SK-N-SH (cell line): ENCODE measurements around the gene FOXRED1. TPM values are rescaled to one million over a fixed set of nuclear protein-coding genes. Genes with fewer than 3 reads are reported as not detected.

Experiments used
- CTCF ChIA-PET: fragments of 300-600, 350-600 bp; formaldehyde crosslinking; extraction: SDS; loops from one replicate; lab custom pipeline; 2021; lab: Yijun Ruan, JAX
- POLR2A ChIA-PET: fragments of 350-600 bp; sonication (Branson Sonifier 250); formaldehyde crosslinking; extraction: SDS; loops from one replicate; lab custom pipeline; 2020; ENCODE audit warnings: antibody characterized with exemption, inconsistent platforms; lab: Yijun Ruan, JAX
- DNase-seq: peaks from one replicate; pipeline ENCODE4 v3.0.0; 2012
- H2AFZ ChIP-seq: fragments of 200-600 bp; sonication (generic); 2 replicates; pipeline ENCODE4 v1.8.1; 2016; ENCODE audit warnings: antibody characterized with exemption, mild to moderate bottlenecking, low read depth
- H3F3A ChIP-seq: fragments of 200-600 bp; sonication (generic); replicated peaks from 2 replicates; pipeline ENCODE3; 2016; ENCODE audit warnings: antibody characterized with exemption, mild to moderate bottlenecking; ENCODE audit not compliant: insufficient read depth
- H3K27ac ChIP-seq, 2 experiments: fragments of 200-500 bp in 1 of 2; fragments of 200-600 bp in 1 of 2; sonication (Bioruptor generic) in 1 of 2; sonication (generic), shearing (Covaris generic) in 1 of 2; 2 replicates each; pipeline versions ENCODE4 v1.5.1 to v1.6.1; 2014 to 2016; ENCODE audit warnings: low read depth in 2 of 2, inconsistent platforms in 1 of 2, low read length in 1 of 2, mild to moderate bottlenecking in 1 of 2, mixed read lengths in 1 of 2
- H3K27me3 ChIP-seq: fragments of 200-600 bp; sonication (generic), shearing (Covaris generic); 2 replicates; pipeline ENCODE4 v1.6.1; 2016; ENCODE audit warnings: mixed run types; ENCODE audit not compliant: insufficient read depth
- H3K36me3 ChIP-seq, 2 experiments: fragments of 200-500 bp in 1 of 2; fragments of 200-600 bp in 1 of 2; sonication (Bioruptor generic) in 1 of 2; sonication (generic) in 1 of 2; replicated peaks in 1 of 2; 2 replicates each; pipeline versions ENCODE3 to v1.5.1; 2014 to 2016; ENCODE audit warnings: low read length in 1 of 2, mild to moderate bottlenecking in 1 of 2; ENCODE audit not compliant: insufficient read depth in 2 of 2, control insufficient read depth in 1 of 2
- H3K4me1 ChIP-seq, 2 experiments: fragments of 200-500 bp in 1 of 2; fragments of 200-600 bp in 1 of 2; sonication (Bioruptor generic) in 1 of 2; sonication (generic), shearing (Covaris generic) in 1 of 2; 2 replicates each; pipeline versions ENCODE4 v1.5.1 to v1.6.1; 2014 to 2016; ENCODE audit warnings: low read depth in 1 of 2, low read length in 1 of 2, mixed run types in 1 of 2; ENCODE audit not compliant: insufficient read depth in 2 of 2, control insufficient read depth in 1 of 2
- H3K4me2 ChIP-seq: fragments of 200-600 bp; sonication (generic), shearing (Covaris generic); 2 replicates; pipeline ENCODE4 v1.6.1; 2017; ENCODE audit warnings: mixed run types
- H3K4me3 ChIP-seq, 2 experiments: fragments of 200-500 bp in 1 of 2; fragments of 200-600 bp in 1 of 2; sonication (Bioruptor generic) in 1 of 2; sonication (generic), shearing (Covaris generic) in 1 of 2; 2 replicates each; pipeline versions ENCODE4 v1.5.1 to v1.8.1; 2014 to 2016; ENCODE audit warnings: low read depth in 2 of 2, inconsistent platforms in 1 of 2, low read length in 1 of 2, mild to moderate bottlenecking in 1 of 2, mixed read lengths in 1 of 2, moderate library complexity in 1 of 2
- H3K79me2 ChIP-seq: fragments of 200-600 bp; sonication (generic); 2 replicates; pipeline ENCODE4 v1.8.1; 2017; ENCODE audit warnings: mild to moderate bottlenecking; ENCODE audit not compliant: insufficient read depth
- H3K9ac ChIP-seq: fragments of 200-600 bp; sonication (generic); 2 replicates; pipeline ENCODE4 v1.6.1; 2017; ENCODE audit warnings: mixed run types
- H3K9me2 ChIP-seq: fragments of 200-600 bp; sonication (generic); 2 replicates; pipeline ENCODE4 v1.6.1; 2017; ENCODE audit warnings: mixed run types
- H3K9me3 ChIP-seq: fragments of 200-600 bp; sonication (generic); 2 replicates; pipeline ENCODE4 v1.6.1; 2017; ENCODE audit warnings: mixed run types, mild to moderate bottlenecking, moderate library complexity
- H4K20me1 ChIP-seq: fragments of 200-600 bp; sonication (generic); 2 replicates; pipeline ENCODE4 v1.6.1; 2017; ENCODE audit warnings: mild to moderate bottlenecking, mixed run types; ENCODE audit not compliant: insufficient read depth
- CHD2 ChIP-seq: fragments of 150-350 bp; IDR thresholded peaks from 2 replicates; pipeline ENCODE4 v1.6.1; 2018; ENCODE audit warnings: low read length; ENCODE audit not compliant: partially characterized antibody
- JUND ChIP-seq: IDR thresholded peaks from 2 replicates; pipeline ENCODE4 v1.4.0; 2012
- MEF2A ChIP-seq: IDR thresholded peaks from 2 replicates; pipeline ENCODE4 v1.4.0; 2012; ENCODE audit warnings: low read depth, borderline replicate concordance
- RCOR1 ChIP-seq: fragments of 150-350 bp; IDR thresholded peaks from 2 replicates; pipeline ENCODE4 v1.6.1; 2017; ENCODE audit warnings: antibody characterized with exemption, low read length
- SMC3 ChIP-seq: IDR thresholded peaks from 2 replicates; pipeline ENCODE4 v1.6.1; 2012; ENCODE audit warnings: low read depth, low read length, improper control_type of control experiment
- TCF12 ChIP-seq: IDR thresholded peaks from 2 replicates; pipeline ENCODE4 v1.4.0; 2012
- USF2 ChIP-seq: fragments of 150-350 bp; IDR thresholded peaks from 2 replicates; pipeline ENCODE4 v1.6.1; 2017; ENCODE audit warnings: antibody characterized with exemption, low read length, low read depth, borderline replicate concordance
- YY1 ChIP-seq: IDR thresholded peaks from 2 replicates; pipeline ENCODE4 v1.4.0; 2012; ENCODE audit warnings: low read depth, mild to moderate bottlenecking
- WGBS: methylation state at CpG from one replicate; pipeline ENCODE4 v1.1.6; 2017; ENCODE audit warnings: low lambda C conversion rate; 5-methylcytosine and 5-hydroxymethylcytosine counted together
- polyA plus RNA-seq, 3 experiments: library from polyadenylated mRNA; depleted of rRNA; stranded (reverse); fragments of >200 nt; gene quantifications; 2 replicates each; pipeline ENCODE4 v1.2.3, GENCODE V29; 2012
- TF ChIP-seq, protein P1 (sequence below): IDR thresholded peaks from 2 replicates; pipeline ENCODE4; 2012

The FOXRED1 gene
- polyA plus RNA-seq, 1 of the 3 experiments (the other 2 are of a cell fraction): 35.2 TPM

GRCh38 chr11:126226334-126227084 is 42.4 kb upstream of the FOXRED1 start:
- ChIA-PET CTCF (no interaction called here), POLR2A (no interaction called here)
- Histone ChIP-seq H3F3A (peaks cover 27% of the 10 kb centered on the region), H3K9me3 (no peaks in the 10 kb centered on the region), H3K4me2 (no peak overlapping the region), H3K4me1 (peaks cover 2 to 20% of the 10 kb centered on the region in 2 experiments; a peak in 3 of 4 replicates), H3K79me2 (peaks cover 62% of the 10 kb centered on the region), H3K36me3 (peaks cover 0 to under 1% of the 10 kb centered on the region in 2 experiments), H4K20me1 (peaks cover 9% of the 10 kb centered on the region; the same call in 1 of the 2 replicates), H2AFZ (no peak overlapping the region), H3K27ac (no peak overlapping the region), H3K9ac (no peak overlapping the region), H3K4me3 (no peak overlapping the region), H3K27me3 (no peaks in the 10 kb centered on the region)
- no peak for DNase-seq
- 97% methylated on average over 11 of the region's 15 CpGs for WGBS
- TF ChIP-seq CHD2: no peak
- TF ChIP-seq, protein P1, sequence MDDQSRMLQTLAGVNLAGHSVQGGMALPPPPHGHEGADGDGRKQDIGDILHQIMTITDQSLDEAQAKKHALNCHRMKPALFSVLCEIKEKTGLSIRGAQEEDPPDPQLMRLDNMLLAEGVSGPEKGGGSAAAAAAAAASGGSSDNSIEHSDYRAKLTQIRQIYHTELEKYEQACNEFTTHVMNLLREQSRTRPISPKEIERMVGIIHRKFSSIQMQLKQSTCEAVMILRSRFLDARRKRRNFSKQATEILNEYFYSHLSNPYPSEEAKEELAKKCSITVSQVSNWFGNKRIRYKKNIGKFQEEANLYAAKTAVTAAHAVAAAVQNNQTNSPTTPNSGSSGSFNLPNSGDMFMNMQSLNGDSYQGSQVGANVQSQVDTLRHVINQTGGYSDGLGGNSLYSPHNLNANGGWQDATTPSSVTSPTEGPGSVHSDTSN: no peak
- no peak for TF ChIP-seq JUND
- TF ChIP-seq, all 33 proteins: peak for 0
- H3K9me2 ChIP-seq: no peaks in the 10 kb centered on the region

- peak; percentile 6 for DNase-seq
- CTCF ChIA-PET: interaction anchor here (2.0 kb wide), 1 partner anchor 17 kb away, joined by 5 read pairs; no protein-coding TSS in a partner anchor
- 40% methylated on average over 3 of the region's 3 CpGs for WGBS
These were observed 39.0 kb upstream of the FOXRED1 start for GRCh38 chr11:126229858-126230540.

GRCh38 chr11:126231725-126232459 is 37.1 kb upstream of the FOXRED1 start:
- TF ChIP-seq MEF2A: no peak
- no peak for TF ChIP-seq SMC3
- TF ChIP-seq RCOR1: no peak
- TF ChIP-seq USF2: no peak
- TF ChIP-seq, all 33 proteins: peak for 0
- Histone ChIP-seq H3K27ac (no peak overlapping the region), H3K9ac (no peak overlapping the region), H3K4me2 (no peak overlapping the region), H2AFZ (no peak overlapping the region), H3K4me1 (peaks cover 2 to 29% of the 10 kb centered on the region in 2 experiments; a peak in 3 of 4 replicates), H3K9me2 (no peaks in the 10 kb centered on the region), H3F3A (peaks cover 23% of the 10 kb centered on the region), H3K36me3 (peaks cover 7 to 26% of the 10 kb centered on the region in 2 experiments), H3K9me3 (no peaks in the 10 kb centered on the region), H4K20me1 (0 out of 2 replicates have a peak, but pooled peaks cover 5% of the 10 kb centered on the region), H3K27me3 (no peaks in the 10 kb centered on the region), H3K4me3 (no peak overlapping the region), H3K79me2 (peaks cover 24% of the 10 kb centered on the region)
- CTCF ChIA-PET: interaction anchor here (1.7 to 2.0 kb wide), 2 partner anchors 19 to 20 kb away, joined by 4 to 5 read pairs; no protein-coding TSS in a partner anchor
- POLR2A ChIA-PET: no interaction called here
- 86% methylated on average over 6 of the region's 6 CpGs for WGBS
- DNase-seq: no peak

More at GRCh38 chr11:126229858-126230540, 39.0 kb upstream of the FOXRED1 start:
- Histone ChIP-seq H3K79me2 (peaks cover 37% of the 10 kb centered on the region), H2AFZ (no peak overlapping the region)
- TF ChIP-seq YY1 (no peak), TCF12 (0 out of 2 replicates have a peak, but pooled peaks have one; percentile 7)
- TF ChIP-seq, all 33 proteins: peak for 1
- Histone ChIP-seq H3K9me3 (no peaks in the 10 kb centered on the region), H3K27me3 (no peaks in the 10 kb centered on the region), H3K9me2 (no peaks in the 10 kb centered on the region), H3K36me3 (peaks cover 0 to 10% of the 10 kb centered on the region in 2 experiments), H3K4me2 (0 out of 2 replicates have a peak overlapping the region, but pooled peaks have one; percentile 18), H3F3A (peaks cover 23% of the 10 kb centered on the region), H3K9ac (no peak overlapping the region), H4K20me1 (peaks cover 5% of the 10 kb centered on the region; the same call in 1 of the 2 replicates), H3K27ac (peak overlapping the region; percentile 14 to 28; a peak in 3 of 4 replicates), H3K4me1 (peaks cover 2 to 29% of the 10 kb centered on the region in 2 experiments; a peak in 3 of 4 replicates), H3K4me3 (no peak overlapping the region)
- POLR2A ChIA-PET: interaction anchor here (0.6 kb wide), 1 partner anchor 18 kb away, joined by 3 read pairs; the partner anchor contains the start of genes FAM118B and RPUSD4
